HepG2 (cell line): Measurements from ENCODE around the gene FAM169A. TPM values are rescaled to one million over a fixed set of nuclear protein-coding genes. Genes with fewer than 3 reads are reported as not detected.

ENCODE experiments used
- CEBPB ChIP-seq: IDR thresholded peaks from 2 replicates; pipeline ENCODE4 v1.6.1; 2011; ENCODE audit warnings: low read depth, low read length, improper control_type of control experiment, borderline replicate concordance
- HOXA3 ChIP-seq: sonication (generic); formaldehyde crosslinking; IDR thresholded peaks from 2 replicates; pipeline ENCODE4 v1.5.0; 2020; ENCODE audit warnings: missing genetic modification reagents
- LCORL ChIP-seq, 2 experiments: fragments of 450-650 bp in 1 of 2; sonication (generic) in 1 of 2; formaldehyde crosslinking in 1 of 2; IDR thresholded peaks; 2 replicates each; pipeline versions ENCODE4 v1.5.0 to v1.6.1; 2017 to 2020; ENCODE audit warnings: antibody characterized with exemption in 1 of 2, missing genetic modification reagents in 1 of 2
- NR2F1 ChIP-seq, 2 experiments: fragments of 450-650 bp in 1 of 2; formaldehyde crosslinking in 1 of 2; IDR thresholded peaks; 2 replicates each; pipeline versions ENCODE4 v1.5.0 to v1.6.1; 2016 to 2020; ENCODE audit warnings: mild to moderate bottlenecking in 1 of 2, missing compliant biosample characterization in 1 of 2, missing genetic modification reagents in 1 of 2, moderate library complexity in 1 of 2
- RFX5 ChIP-seq: IDR thresholded peaks from 2 replicates; pipeline ENCODE4 v1.6.1; 2011; ENCODE audit warnings: low read depth, low read length, improper control_type of control experiment
- RXRB ChIP-seq: IDR thresholded peaks from 2 replicates; pipeline ENCODE4 v1.6.1; 2016; ENCODE audit warnings: borderline replicate concordance, missing genetic modification reagents, missing compliant biosample characterization
- SMAD3 ChIP-seq: sonication (generic); formaldehyde crosslinking; IDR thresholded peaks from 2 replicates; pipeline ENCODE4 v1.4.0; 2020; ENCODE audit warnings: missing genetic modification reagents
- SSRP1 ChIP-seq: IDR thresholded peaks from 2 replicates; pipeline ENCODE4 v1.6.1; 2016; ENCODE audit warnings: control low read depth
- ZMAT3 ChIP-seq: sonication (generic); formaldehyde crosslinking; conservative IDR thresholded peaks from 2 replicates; pipeline ENCODE4 v1.7.0; 2021; ENCODE audit warnings: missing genetic modification reagents
- ZMYM4 ChIP-seq: sonication (generic); formaldehyde crosslinking; IDR thresholded peaks from 2 replicates; pipeline ENCODE4 v1.8.1; 2023; ENCODE audit warnings: mild to moderate bottlenecking, missing genetic modification reagents
- ZNF562 ChIP-seq: sonication (generic); formaldehyde crosslinking; IDR thresholded peaks from 2 replicates; pipeline ENCODE4 v1.8.0; 2022; ENCODE audit warnings: missing genetic modification reagents, borderline replicate concordance
- ZSCAN12 ChIP-seq: sonication (generic); formaldehyde crosslinking; IDR thresholded peaks from 2 replicates; pipeline ENCODE4 v1.9.0; 2021; ENCODE audit warnings: mild to moderate bottlenecking, missing genetic modification reagents
- polyA plus RNA-seq, 8 experiments: library from polyadenylated mRNA; depleted of rRNA in 3 of 8; stranded (reverse) in 7 of 8; unstranded in 1 of 8; fragments of >200 nt; fragmentation: Illumina TruSeq in 4 of 8; extraction: Trizol in 4 of 8; gene quantifications; 2 replicates each; pipeline versions ENCODE4 v1.2.1 to v1.2.3, GENCODE V29; 2011 to 2016; ENCODE audit warnings: low read depth in 4 of 8, missing spikeins in 1 of 8, mixed read lengths in 1 of 8; ENCODE audit not compliant: insufficient read depth in 1 of 8
- total RNA-seq, 5 experiments: library from RNA; depleted of rRNA; stranded (reverse); fragments of >200 nt; fragmentation: Illumina TruSeq; extraction: Trizol; gene quantifications; 2 replicates each; pipeline ENCODE4 v1.2.3, GENCODE V29; 2016; ENCODE audit warnings: low read depth in 1 of 5
- TF ChIP-seq, protein P1 (sequence below): IDR thresholded peaks from 2 replicates; pipeline ENCODE4 v1.6.1; 2016; ENCODE audit warnings: low read depth
- TF ChIP-seq, protein P2 (sequence below): sonication (generic); formaldehyde crosslinking; conservative IDR thresholded peaks from 2 replicates; pipeline ENCODE4 v1.4.0; 2020; ENCODE audit warnings: mild to moderate bottlenecking, missing genetic modification reagents, moderate library complexity
- TF ChIP-seq, protein P3 (sequence below): sonication (generic); formaldehyde crosslinking; IDR thresholded peaks from 2 replicates; pipeline ENCODE4 v1.5.0; 2020; ENCODE audit warnings: mild to moderate bottlenecking, missing genetic modification reagents, borderline replicate concordance
- TF ChIP-seq, protein P4 (sequence below): sonication (generic); formaldehyde crosslinking; IDR thresholded peaks from 2 replicates; pipeline ENCODE4 v1.4.0; 2020; ENCODE audit warnings: missing genetic modification reagents
- TF ChIP-seq, protein P5 (sequence below): sonication (generic); formaldehyde crosslinking; IDR thresholded peaks from 2 replicates; pipeline ENCODE4 v1.4.0; 2020; ENCODE audit warnings: missing genetic modification reagents, mild to moderate bottlenecking, borderline replicate concordance

FAM169A gene
- total and polyA plus RNA-seq, 2 of the 13 experiments (the other 11 are each of a cell fraction or from before 2014, with no cell fraction given) = 21.1 to 110 TPM

DNA sequence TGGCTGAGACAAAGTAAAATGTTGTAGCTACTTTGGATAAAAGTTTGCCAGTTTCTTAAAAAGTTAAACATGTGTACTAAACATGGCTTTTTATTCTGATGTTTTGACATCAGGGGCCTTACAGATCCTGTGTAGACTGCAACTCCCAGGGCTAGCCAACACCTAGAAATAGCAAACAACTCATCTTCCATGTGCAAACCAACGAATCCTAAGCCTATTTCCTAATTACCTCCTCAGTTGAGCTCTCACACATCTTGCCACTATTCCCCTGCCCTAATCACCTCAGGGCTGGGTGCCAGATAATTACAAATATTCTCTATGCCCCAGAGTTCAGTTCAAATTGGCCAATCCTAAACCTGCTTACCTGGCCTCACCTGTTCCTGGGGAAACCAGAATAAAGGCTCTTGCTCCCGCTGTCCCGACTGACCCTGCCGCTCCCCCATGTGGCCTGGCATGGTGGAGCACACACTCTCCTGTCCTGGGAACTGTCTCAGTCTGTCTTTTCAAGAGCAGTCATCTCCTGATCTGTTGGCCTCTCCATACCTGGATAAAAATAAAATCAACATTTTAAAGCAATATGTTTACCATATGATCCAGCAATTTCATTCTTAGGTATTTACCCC is 37.1 kb upstream of the FAM169A start (continued):
- TF ChIP-seq SSRP1 (CRISPR knock-in tag) = 0 out of 2 replicates have a peak, but pooled peaks have one; percentile 33
- TF ChIP-seq CEBPB = no peak
- peak; percentile 99 for TF ChIP-seq RFX5
- no peak for TF ChIP-seq SMAD3 (CRISPR knock-in tag)
- TF ChIP-seq, protein P1, sequence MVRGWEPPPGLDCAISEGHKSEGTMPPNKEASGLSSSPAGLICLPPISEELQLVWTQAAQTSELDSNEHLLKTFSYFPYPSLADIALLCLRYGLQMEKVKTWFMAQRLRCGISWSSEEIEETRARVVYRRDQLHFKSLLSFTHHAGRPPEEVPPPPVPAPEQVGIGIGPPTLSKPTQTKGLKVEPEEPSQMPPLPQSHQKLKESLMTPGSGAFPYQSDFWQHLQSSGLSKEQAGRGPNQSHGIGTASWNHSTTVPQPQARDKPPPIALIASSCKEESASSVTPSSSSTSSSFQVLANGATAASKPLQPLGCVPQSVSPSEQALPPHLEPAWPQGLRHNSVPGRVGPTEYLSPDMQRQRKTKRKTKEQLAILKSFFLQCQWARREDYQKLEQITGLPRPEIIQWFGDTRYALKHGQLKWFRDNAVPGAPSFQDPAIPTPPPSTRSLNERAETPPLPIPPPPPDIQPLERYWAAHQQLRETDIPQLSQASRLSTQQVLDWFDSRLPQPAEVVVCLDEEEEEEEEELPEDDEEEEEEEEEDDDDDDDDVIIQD (CRISPR knock-in tag) = peak; percentile 53; the same call in 1 of the 2 replicates
- TF ChIP-seq, protein P2, sequence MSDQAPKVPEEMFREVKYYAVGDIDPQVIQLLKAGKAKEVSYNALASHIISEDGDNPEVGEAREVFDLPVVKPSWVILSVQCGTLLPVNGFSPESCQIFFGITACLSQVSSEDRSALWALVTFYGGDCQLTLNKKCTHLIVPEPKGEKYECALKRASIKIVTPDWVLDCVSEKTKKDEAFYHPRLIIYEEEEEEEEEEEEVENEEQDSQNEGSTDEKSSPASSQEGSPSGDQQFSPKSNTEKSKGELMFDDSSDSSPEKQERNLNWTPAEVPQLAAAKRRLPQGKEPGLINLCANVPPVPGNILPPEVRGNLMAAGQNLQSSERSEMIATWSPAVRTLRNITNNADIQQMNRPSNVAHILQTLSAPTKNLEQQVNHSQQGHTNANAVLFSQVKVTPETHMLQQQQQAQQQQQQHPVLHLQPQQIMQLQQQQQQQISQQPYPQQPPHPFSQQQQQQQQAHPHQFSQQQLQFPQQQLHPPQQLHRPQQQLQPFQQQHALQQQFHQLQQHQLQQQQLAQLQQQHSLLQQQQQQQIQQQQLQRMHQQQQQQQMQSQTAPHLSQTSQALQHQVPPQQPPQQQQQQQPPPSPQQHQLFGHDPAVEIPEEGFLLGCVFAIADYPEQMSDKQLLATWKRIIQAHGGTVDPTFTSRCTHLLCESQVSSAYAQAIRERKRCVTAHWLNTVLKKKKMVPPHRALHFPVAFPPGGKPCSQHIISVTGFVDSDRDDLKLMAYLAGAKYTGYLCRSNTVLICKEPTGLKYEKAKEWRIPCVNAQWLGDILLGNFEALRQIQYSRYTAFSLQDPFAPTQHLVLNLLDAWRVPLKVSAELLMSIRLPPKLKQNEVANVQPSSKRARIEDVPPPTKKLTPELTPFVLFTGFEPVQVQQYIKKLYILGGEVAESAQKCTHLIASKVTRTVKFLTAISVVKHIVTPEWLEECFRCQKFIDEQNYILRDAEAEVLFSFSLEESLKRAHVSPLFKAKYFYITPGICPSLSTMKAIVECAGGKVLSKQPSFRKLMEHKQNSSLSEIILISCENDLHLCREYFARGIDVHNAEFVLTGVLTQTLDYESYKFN = 0 out of 2 replicates have a peak, but pooled peaks have one; percentile 23
- TF ChIP-seq RXRB = peak; percentile 22; the same call in 1 of the 2 replicates
- TF ChIP-seq NR2F1 (CRISPR knock-in tag; IDR thresholded peaks at IDR 0.05) = no peak
- peak; percentile 74 for TF ChIP-seq ZMYM4 (CRISPR knock-in tag)
- no peak for TF ChIP-seq ZMAT3
- no peak for TF ChIP-seq LCORL (IDR thresholded peaks at IDR 0.05)
- peak; percentile 69 for TF ChIP-seq LCORL (CRISPR knock-in tag; IDR thresholded peaks at IDR 0.05)
- TF ChIP-seq, protein P3, sequence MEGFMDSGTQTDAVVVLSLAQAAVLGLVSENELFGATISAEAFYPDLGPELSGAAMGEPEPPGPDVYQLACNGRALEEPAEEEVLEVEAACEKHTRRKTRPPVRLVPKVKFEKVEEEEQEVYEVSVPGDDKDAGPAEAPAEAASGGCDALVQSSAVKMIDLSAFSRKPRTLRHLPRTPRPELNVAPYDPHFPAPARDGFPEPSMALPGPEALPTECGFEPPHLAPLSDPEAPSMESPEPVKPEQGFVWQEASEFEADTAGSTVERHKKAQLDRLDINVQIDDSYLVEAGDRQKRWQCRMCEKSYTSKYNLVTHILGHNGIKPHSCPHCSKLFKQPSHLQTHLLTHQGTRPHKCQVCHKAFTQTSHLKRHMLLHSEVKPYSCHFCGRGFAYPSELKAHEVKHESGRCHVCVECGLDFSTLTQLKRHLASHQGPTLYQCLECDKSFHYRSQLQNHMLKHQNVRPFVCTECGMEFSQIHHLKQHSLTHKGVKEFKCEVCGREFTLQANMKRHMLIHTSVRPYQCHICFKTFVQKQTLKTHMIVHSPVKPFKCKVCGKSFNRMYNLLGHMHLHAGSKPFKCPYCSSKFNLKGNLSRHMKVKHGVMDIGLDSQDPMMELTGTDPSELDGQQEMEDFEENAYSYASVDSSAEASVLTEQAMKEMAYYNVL (CRISPR knock-in tag) = 0 out of 2 replicates have a peak, but pooled peaks have one; percentile 24
- TF ChIP-seq ZNF562 (CRISPR knock-in tag) = no peak
- TF ChIP-seq, protein P4, sequence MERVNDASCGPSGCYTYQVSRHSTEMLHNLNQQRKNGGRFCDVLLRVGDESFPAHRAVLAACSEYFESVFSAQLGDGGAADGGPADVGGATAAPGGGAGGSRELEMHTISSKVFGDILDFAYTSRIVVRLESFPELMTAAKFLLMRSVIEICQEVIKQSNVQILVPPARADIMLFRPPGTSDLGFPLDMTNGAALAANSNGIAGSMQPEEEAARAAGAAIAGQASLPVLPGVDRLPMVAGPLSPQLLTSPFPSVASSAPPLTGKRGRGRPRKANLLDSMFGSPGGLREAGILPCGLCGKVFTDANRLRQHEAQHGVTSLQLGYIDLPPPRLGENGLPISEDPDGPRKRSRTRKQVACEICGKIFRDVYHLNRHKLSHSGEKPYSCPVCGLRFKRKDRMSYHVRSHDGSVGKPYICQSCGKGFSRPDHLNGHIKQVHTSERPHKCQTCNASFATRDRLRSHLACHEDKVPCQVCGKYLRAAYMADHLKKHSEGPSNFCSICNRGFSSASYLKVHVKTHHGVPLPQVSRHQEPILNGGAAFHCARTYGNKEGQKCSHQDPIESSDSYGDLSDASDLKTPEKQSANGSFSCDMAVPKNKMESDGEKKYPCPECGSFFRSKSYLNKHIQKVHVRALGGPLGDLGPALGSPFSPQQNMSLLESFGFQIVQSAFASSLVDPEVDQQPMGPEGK (CRISPR knock-in tag) = no peak
- TF ChIP-seq, protein P5, sequence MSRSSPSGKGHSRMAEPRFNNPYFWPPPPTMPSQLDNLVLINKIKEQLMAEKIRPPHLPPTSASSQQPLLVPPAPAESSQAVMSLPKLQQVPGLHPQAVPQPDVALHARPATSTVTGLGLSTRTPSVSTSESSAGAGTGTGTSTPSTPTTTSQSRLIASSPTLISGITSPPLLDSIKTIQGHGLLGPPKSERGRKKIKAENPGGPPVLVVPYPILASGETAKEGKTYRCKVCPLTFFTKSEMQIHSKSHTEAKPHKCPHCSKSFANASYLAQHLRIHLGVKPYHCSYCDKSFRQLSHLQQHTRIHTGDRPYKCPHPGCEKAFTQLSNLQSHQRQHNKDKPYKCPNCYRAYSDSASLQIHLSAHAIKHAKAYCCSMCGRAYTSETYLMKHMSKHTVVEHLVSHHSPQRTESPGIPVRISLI (CRISPR knock-in tag) = no peak
- TF ChIP-seq ZSCAN12 (CRISPR knock-in tag) = 0 out of 2 replicates have a peak, but pooled peaks have one; percentile 26
- peak; percentile 47; the same call in 1 of the 2 replicates for TF ChIP-seq HOXA3
